8988T (cell line): ENCODE data around the gene BCL2L11.

Experiments
- DNase-seq: peaks from one replicate; pipeline ENCODE4 v3.0.0; 2011

Gene BCL2L11

GRCh38 chr2:111198701-111199100, 78.0 kb downstream of the BCL2L11 start:
- DNase-seq = no peak

DNA sequence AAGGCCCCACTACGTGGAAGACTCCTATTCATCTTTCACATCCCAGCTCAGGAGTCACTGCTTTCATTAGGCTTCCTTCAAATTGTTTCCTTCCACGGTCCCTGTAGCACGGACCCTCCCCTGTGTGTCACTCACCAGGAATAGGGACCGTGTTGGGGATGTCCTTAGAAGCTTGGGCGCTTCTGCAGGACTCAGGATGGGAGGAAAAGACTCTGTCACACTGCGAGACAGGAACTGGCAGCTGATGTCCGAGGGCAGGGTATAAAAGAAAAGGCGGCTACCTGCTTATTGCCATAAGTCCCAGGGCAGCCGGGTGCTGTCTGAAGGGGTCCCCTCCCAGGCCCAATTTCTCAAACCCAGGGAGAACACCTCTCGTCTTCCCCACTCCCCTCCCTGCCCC, 79.1 kb downstream of the BCL2L11 start:
- no peak for DNase-seq

- no peak for DNase-seq
These were observed 79.7 kb downstream of the BCL2L11 start for GRCh38 chr2:111200333-111200881.

DNA sequence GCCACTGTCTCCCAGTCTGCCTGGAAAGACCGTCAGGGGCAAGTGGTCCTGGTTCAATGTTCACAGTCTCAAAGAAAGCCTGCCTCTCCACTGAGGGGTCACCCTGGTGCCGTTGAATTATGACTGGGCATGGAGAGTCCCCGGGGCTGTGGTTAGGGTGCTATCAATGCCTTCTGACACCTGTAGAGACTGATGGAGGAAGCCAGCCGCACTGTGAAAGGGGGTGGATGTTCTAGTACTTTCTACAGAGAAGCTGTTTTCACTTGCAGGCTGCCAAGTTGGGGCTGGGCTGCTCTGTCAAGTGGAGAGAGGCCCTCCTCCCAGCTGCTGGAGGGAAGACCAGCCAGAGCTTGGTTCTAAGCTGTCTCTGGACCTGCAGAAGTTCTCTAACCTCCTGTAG, 80.5 kb downstream of the BCL2L11 start:
- DNase-seq = no peak

DNA sequence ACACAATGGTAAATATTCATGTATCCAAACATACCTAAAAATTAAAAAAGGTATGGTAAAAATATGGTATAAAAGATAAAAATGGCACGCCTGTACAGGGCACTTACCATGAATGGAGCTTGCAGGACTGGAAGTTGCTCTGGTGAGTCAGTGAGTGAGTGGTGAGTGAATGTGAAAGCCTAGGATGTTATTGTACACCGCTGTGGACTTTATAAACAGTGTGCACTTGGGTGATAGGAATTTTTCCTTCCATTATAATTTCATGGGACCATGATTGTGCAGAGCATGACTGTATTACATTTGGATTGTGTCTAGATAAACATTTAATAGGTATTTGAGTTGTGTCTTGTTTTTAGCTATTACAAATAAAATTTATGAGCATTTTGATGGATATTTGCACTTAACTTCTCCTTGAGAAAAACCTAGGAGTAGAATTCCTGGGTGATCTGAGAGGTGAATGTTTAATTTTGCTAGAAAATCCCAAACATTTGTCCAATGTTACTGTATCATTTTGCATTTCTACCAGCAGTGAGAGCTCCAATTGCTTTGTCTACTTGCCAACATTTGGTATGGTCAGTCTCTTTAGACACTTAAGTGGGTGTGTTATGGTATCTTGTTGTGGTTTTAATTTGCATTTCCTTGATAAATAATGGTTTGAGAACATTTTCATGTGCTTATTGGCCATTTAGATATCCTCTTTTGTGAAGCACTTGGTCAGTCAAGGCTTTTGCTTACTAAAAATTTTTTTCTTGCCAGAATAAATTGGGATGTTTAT, 81.7 kb downstream of the BCL2L11 start:
- no peak for DNase-seq

DNA sequence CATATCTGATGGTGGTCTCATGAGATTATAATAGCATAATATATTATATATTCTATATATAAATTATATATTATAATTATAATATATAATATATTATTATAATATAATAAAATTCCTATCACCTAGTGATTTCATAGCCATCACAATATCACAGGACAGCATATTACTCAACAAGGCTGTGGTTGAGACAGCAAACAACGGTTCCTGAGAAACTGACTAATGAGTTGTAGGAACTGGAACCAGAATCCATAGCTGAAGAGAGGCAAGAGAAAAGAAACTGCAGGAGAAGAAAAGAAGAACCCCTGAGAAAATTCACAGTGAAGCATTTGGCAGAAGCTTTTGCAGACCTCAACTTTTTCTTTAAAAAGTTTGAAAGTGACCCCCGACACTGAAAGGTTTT, 84.0 kb downstream of the BCL2L11 start:
- no peak for DNase-seq

GRCh38 chr2:111205774-111206173, 85.1 kb downstream of the BCL2L11 start:
- no peak for DNase-seq

DNA sequence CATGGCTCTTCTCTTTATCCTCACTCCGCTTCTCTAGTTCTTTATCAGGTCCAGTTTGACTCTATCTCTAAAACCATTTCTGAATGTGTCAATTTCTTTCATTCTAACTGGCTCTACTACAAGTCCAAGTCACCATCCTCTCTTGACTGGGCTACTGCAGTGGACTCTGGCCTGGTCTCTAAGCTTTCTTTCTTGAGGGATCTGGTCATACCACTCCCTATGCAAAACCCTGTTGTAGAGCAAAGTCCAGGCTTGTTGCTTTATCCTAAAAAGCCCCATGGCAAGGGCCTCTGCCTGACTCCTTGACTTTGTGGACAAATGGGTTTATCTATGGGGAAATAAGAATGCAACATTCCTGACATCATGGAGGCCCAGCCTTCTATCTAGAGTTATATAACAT, 87.1 kb downstream of the BCL2L11 start:
- no peak for DNase-seq

GRCh38 chr2:111208639-111209038, 87.9 kb downstream of the BCL2L11 start:
- no peak for DNase-seq

GRCh38 chr2:111209045-111209514, 88.4 kb downstream of the BCL2L11 start:
- no peak for DNase-seq

GRCh38 chr2:111210036-111210435, 89.3 kb downstream of the BCL2L11 start:
- DNase-seq = no peak

GRCh38 chr2:111213877-111214276, 93.2 kb downstream of the BCL2L11 start:
- DNase-seq = no peak

DNA sequence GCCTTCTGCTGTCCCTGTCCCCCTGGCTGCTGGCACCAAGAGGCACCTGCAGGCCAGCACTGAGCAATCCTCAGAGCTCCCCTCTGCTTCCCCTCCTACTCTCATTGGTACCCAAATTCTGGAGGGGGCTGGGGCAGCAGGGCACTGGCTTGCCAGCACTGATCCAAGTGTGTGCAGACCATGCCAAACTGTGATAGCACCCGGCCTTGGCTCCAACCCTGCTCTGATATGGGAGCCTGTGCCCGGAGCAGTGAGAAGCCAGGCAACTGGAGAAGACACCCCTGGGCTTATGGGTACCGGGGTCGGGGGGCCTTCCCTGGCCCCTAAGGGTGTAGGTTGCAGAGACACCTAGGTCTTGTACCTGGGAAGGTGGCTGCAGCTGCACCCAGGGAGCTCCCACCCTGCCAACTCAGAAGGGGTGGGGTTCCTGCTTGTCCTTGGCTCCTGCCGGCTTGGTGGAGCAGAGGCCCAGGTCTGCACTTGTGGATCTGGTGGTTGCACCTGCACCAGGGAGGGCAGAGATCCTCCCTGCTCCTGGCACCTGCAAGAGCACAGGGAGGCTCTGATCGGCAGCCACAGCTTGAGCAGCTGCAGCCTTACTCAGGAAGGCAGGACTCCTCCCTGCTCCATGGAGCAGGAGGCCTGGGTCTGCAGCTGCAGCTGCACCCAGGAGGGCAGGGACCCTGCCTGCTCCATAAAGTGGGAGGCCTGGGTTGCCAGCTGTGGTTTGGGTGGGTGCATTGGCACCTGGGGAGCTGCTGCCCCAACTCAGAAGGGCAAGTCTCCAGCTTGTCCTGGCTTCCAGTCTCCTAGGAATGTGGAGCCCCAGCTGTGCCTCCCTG, 96.3 kb downstream of the BCL2L11 start:
- DNase-seq = no peak
